Hepatocyte (in vitro differentiated cells): ENCODE measurements around the gene ALOXE3. TPM values are rescaled to one million over a fixed set of nuclear protein-coding genes. Genes with fewer than 3 reads are reported as not detected.

Experiments
- DNase-seq: peaks from one replicate; pipeline ENCODE4 v3.0.0-alpha.2; 2016; ENCODE audit warnings: low spot score
- H2AFZ ChIP-seq: fragments of 200-600 bp; sonication (generic); 2 replicates; pipeline ENCODE4 v1.6.0; 2016; ENCODE audit warnings: antibody characterized with exemption, mild to moderate bottlenecking
- H3K27ac ChIP-seq: fragments of 200-600 bp; sonication (generic); 2 replicates; pipeline ENCODE4 v1.5.1; 2016; ENCODE audit warnings: mild to moderate bottlenecking
- H3K27me3 ChIP-seq: fragments of 200-600 bp; sonication (generic); 2 replicates; pipeline ENCODE4 v1.6.1; 2016
- H3K36me3 ChIP-seq: fragments of 200-600 bp; sonication (generic); replicated peaks from 2 replicates; pipeline ENCODE4 v1.5.1; 2016; ENCODE audit warnings: low read depth; ENCODE audit not compliant: insufficient read depth
- H3K4me1 ChIP-seq: fragments of 200-600 bp; sonication (generic); 2 replicates; pipeline ENCODE4 v1.5.1; 2016; ENCODE audit warnings: mild to moderate bottlenecking, moderate library complexity; ENCODE audit not compliant: insufficient read depth
- H3K4me2 ChIP-seq: fragments of 200-600 bp; sonication (generic); 2 replicates; pipeline ENCODE4 v1.6.0; 2016
- H3K4me3 ChIP-seq: fragments of 200-600 bp; sonication (generic); 2 replicates; pipeline ENCODE4 v1.5.1; 2016; ENCODE audit warnings: mild to moderate bottlenecking
- H3K79me2 ChIP-seq: fragments of 200-600 bp; sonication (generic); 2 replicates; pipeline ENCODE4 v1.6.0; 2017; ENCODE audit warnings: mild to moderate bottlenecking
- H3K9me2 ChIP-seq: fragments of 200-600 bp; sonication (generic); replicated peaks from 2 replicates; pipeline ENCODE4 v1.6.0; 2017; ENCODE audit warnings: mild to moderate bottlenecking; ENCODE audit not compliant: insufficient read depth
- H3K9me3 ChIP-seq: fragments of 200-600 bp; sonication (generic); 2 replicates; pipeline ENCODE4 v1.5.1; 2016; ENCODE audit warnings: low read depth, mild to moderate bottlenecking
- H4K20me1 ChIP-seq: fragments of 200-600 bp; sonication (generic); 2 replicates; pipeline ENCODE4 v1.6.0; 2016; ENCODE audit warnings: mild to moderate bottlenecking; ENCODE audit not compliant: insufficient read depth, poor library complexity, severe bottlenecking
- EZH2 ChIP-seq: fragments of 200-600 bp; sonication (generic); IDR thresholded peaks from 2 replicates; pipeline ENCODE4 v1.6.1; 2016; ENCODE audit warnings: antibody characterized with exemption, mild to moderate bottlenecking, borderline replicate concordance
- EZH2phosphoT487 ChIP-seq: fragments of 200-600 bp; sonication (generic); IDR thresholded peaks from one replicate; pipeline ENCODE4 v1.6.1; 2018; ENCODE audit warnings: antibody characterized with exemption, mild to moderate bottlenecking, low read depth, moderate library complexity; ENCODE audit not compliant: unreplicated experiment, severe bottlenecking
- WGBS: methylation state at CpG from one replicate; pipeline ENCODE4 v1.1.6; 2016; ENCODE audit warnings: low lambda C conversion rate; ENCODE audit errors: missing lambda C conversion rate; 5-methylcytosine and 5-hydroxymethylcytosine counted together
- polyA plus RNA-seq: library from polyadenylated mRNA; unstranded; fragments of >200 nt; fragmentation: Nextera tagmentation; extraction: Ambion mirVana; gene quantifications from 2 replicates; pipeline ENCODE4 v1.2.1, GENCODE V29; 2016
- total RNA-seq: library from RNA; depleted of rRNA; stranded (reverse); fragments of >200 nt; gene quantifications from 2 replicates; pipeline ENCODE4 v1.2.3, GENCODE V29; 2014
- TF ChIP-seq, protein P1 (sequence below): fragments of 200-600 bp; sonication (generic); IDR thresholded peaks from 2 replicates; pipeline ENCODE4 v1.5.1; 2016; ENCODE audit warnings: antibody characterized with exemption, mild to moderate bottlenecking; ENCODE audit not compliant: poor library complexity

ALOXE3 gene
- total and polyA plus RNA-seq, 2 experiments from 2014 or later = 0.77 to 1.5 TPM

GRCh38 chr17:8125947-8126490 lies 7.7 kb upstream of the ALOXE3 start:
- Histone ChIP-seq H3K9me2 (no peaks in the 10 kb centered on the region), H2AFZ (peak overlapping the region; percentile 63), H3K36me3 (no peaks in the 10 kb centered on the region), H3K79me2 (no peaks in the 10 kb centered on the region), H3K9me3 (no peaks in the 10 kb centered on the region), H4K20me1 (no peaks in the 10 kb centered on the region), H3K4me3 (peak overlapping the region; percentile 90), H3K4me1 (peaks cover 35% of the 10 kb centered on the region), H3K4me2 (peak overlapping the region; percentile 88), H3K27me3 (peaks cover 29% of the 10 kb centered on the region), H3K27ac (peak overlapping the region; percentile 10)
- peak; percentile 28 for DNase-seq
- under 1% methylated on average over 32 of the region's 35 CpGs for WGBS
- TF ChIP-seq, protein P1, sequence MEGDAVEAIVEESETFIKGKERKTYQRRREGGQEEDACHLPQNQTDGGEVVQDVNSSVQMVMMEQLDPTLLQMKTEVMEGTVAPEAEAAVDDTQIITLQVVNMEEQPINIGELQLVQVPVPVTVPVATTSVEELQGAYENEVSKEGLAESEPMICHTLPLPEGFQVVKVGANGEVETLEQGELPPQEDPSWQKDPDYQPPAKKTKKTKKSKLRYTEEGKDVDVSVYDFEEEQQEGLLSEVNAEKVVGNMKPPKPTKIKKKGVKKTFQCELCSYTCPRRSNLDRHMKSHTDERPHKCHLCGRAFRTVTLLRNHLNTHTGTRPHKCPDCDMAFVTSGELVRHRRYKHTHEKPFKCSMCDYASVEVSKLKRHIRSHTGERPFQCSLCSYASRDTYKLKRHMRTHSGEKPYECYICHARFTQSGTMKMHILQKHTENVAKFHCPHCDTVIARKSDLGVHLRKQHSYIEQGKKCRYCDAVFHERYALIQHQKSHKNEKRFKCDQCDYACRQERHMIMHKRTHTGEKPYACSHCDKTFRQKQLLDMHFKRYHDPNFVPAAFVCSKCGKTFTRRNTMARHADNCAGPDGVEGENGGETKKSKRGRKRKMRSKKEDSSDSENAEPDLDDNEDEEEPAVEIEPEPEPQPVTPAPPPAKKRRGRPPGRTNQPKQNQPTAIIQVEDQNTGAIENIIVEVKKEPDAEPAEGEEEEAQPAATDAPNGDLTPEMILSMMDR = no peak
- TF ChIP-seq EZH2phosphoT487 (no peak), EZH2 (no peak)

GRCh38 chr17:8125154-8125946 lies 7.0 kb upstream of the ALOXE3 start:
- peak overlapping the region; percentile 90 for H3K4me3 ChIP-seq
- H3K9me2 ChIP-seq = no peaks in the 10 kb centered on the region
- no peak overlapping the region for H2AFZ ChIP-seq
- peaks cover 35% of the 10 kb centered on the region for H3K4me1 ChIP-seq
- H3K27me3 ChIP-seq = peaks cover 29% of the 10 kb centered on the region
- H3K36me3 ChIP-seq = no peaks in the 10 kb centered on the region
- DNase-seq = peak; percentile 88
- peak overlapping the region; percentile 88 for H3K4me2 ChIP-seq
- no peaks in the 10 kb centered on the region for H3K9me3 ChIP-seq
- H3K27ac ChIP-seq = peak overlapping the region; percentile 10
- H4K20me1 ChIP-seq = no peaks in the 10 kb centered on the region
- H3K79me2 ChIP-seq = no peaks in the 10 kb centered on the region
- TF ChIP-seq EZH2 = no peak
- no peak for TF ChIP-seq EZH2phosphoT487
- TF ChIP-seq, protein P1 = no peak
- 2% methylated on average over 40 of the region's 40 CpGs for WGBS

- Histone ChIP-seq H4K20me1 (no peaks in the 10 kb centered on the region), H3K27me3 (peaks cover 29% of the 10 kb centered on the region), H3K9me3 (no peaks in the 10 kb centered on the region), H3K4me1 (peaks cover 35% of the 10 kb centered on the region), H3K4me2 (peak overlapping the region; percentile 88), H3K27ac (no peak overlapping the region), H3K4me3 (peak overlapping the region; percentile 27), H3K79me2 (no peaks in the 10 kb centered on the region), H3K9me2 (no peaks in the 10 kb centered on the region), H2AFZ (no peak overlapping the region), H3K36me3 (no peaks in the 10 kb centered on the region)
- 4% methylated on average over 24 of the region's 24 CpGs for WGBS
- DNase-seq = peak; percentile 44
- TF ChIP-seq EZH2 (no peak), EZH2phosphoT487 (no peak)
- TF ChIP-seq, protein P1 = no peak
Observed at GRCh38 chr17:8124350-8125153, 6.2 kb upstream of the ALOXE3 start.
